DND-41 (cell line): Measurements from ENCODE around the gene MEF2C.

Experiments used
- ATAC-seq: fragments of 200-7000 bp; cut with Tn5 transposase; 3 replicates; pipeline ENCODE4 v1.9.1; 2021; ENCODE audit warnings: low read depth; ENCODE audit not compliant: insufficient read depth
- DNase-seq: peaks from one replicate; pipeline ENCODE4 v3.0.0-alpha.2; 2020
- H2AFZ ChIP-seq: 2 replicates; pipeline ENCODE4 v1.6.0; 2012; ENCODE audit warnings: low read depth, low read length
- H3K27ac ChIP-seq: 2 replicates; pipeline ENCODE4 v1.5.1; 2012; ENCODE audit warnings: low read length, inconsistent platforms
- H3K27me3 ChIP-seq: fragments of 200-600 bp; sonication (generic); 2 replicates; pipeline ENCODE4 v1.6.0; 2012; ENCODE audit warnings: low read length, mild to moderate bottlenecking, inconsistent platforms; ENCODE audit not compliant: insufficient read depth, poor library complexity
- H3K36me3 ChIP-seq: 2 replicates; pipeline ENCODE4 v1.5.1; 2012; ENCODE audit warnings: low read length, inconsistent platforms; ENCODE audit not compliant: insufficient read depth
- H3K4me1 ChIP-seq: 2 replicates; pipeline ENCODE4 v1.5.1; 2012; ENCODE audit warnings: mild to moderate bottlenecking, low read length; ENCODE audit not compliant: insufficient read depth
- H3K4me2 ChIP-seq: 2 replicates; pipeline ENCODE4 v1.6.0; 2012; ENCODE audit warnings: mild to moderate bottlenecking, moderate library complexity, low read length, inconsistent platforms; ENCODE audit not compliant: insufficient read depth
- H3K4me3 ChIP-seq, 2 experiments: fragments of 200-600 bp in 1 of 2; shearing (Covaris generic) in 1 of 2; 2 replicates each; pipeline ENCODE4 v1.5.1; 2012 to 2016; ENCODE audit warnings: inconsistent platforms in 2 of 2, low read length in 2 of 2, mild to moderate bottlenecking in 2 of 2, low read depth in 1 of 2, moderate library complexity in 1 of 2
- H3K79me2 ChIP-seq: 2 replicates; pipeline ENCODE4 v1.6.0; 2012; ENCODE audit warnings: low read length, inconsistent platforms; ENCODE audit not compliant: insufficient read depth
- H3K9ac ChIP-seq: 2 replicates; pipeline ENCODE4 v1.6.0; 2012; ENCODE audit warnings: low read depth, mild to moderate bottlenecking, inconsistent platforms, low read length, moderate library complexity
- H3K9me3 ChIP-seq: 2 replicates; pipeline ENCODE4 v1.5.1; 2012; ENCODE audit warnings: low read length, moderate library complexity, mild to moderate bottlenecking, inconsistent platforms; ENCODE audit not compliant: insufficient read depth, severe bottlenecking
- H4K20me1 ChIP-seq: 2 replicates; pipeline ENCODE4 v1.6.0; 2012; ENCODE audit warnings: low read length; ENCODE audit not compliant: insufficient read depth
- EZH2 ChIP-seq: IDR thresholded peaks from 3 replicates; pipeline ENCODE4 v1.6.1; 2012; ENCODE audit warnings: borderline replicate concordance, low read depth, mild to moderate bottlenecking, moderate library complexity, low read length, inconsistent platforms; ENCODE audit not compliant: severe bottlenecking
- TF ChIP-seq, protein P1 (sequence below): IDR thresholded peaks from 2 replicates; pipeline ENCODE4 v1.5.1; 2012; ENCODE audit warnings: borderline replicate concordance, low read length, moderate library complexity, mild to moderate bottlenecking; ENCODE audit not compliant: poor library complexity, severe bottlenecking; ENCODE audit errors: extremely low read depth

The MEF2C gene

DNA sequence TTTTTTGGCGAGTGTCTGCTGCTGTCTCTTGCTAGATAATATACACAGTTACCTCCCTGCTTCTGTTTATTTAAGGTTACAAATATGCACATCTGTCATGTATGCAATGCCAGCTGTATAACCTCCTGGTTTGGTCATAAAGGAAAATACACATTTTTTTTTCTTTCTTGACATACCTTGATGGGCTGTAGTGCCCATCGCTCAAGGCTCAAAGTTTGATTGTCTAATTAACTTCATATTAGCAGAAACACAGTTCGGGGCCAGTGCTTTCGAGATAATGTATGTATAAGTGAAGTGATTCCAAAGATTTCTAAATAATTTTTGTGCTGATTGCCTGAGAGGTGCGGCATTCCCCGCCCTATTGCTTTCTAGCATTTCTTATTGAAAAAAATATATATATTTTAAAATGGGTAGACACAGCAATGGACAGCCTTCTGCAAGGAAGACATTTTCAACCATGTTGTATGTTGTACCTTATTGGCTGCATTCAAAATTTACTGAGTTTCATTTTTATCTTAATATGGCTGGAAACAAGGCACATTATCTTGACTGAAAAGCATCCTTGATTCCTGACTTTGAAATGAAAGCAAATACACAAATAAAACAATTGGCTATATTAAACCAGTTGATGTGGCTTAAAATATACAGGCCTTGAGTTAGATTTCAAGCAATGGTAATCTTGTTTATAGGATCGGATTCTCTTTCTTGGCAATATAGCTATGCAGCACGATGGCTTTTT is 206.2 kb downstream of the MEF2C start:
- no peaks in the 10 kb centered on the region for H3K4me1 ChIP-seq
- no peaks in the 10 kb centered on the region for H4K20me1 ChIP-seq
- H3K36me3 ChIP-seq = no peaks in the 10 kb centered on the region
- H3K4me3 ChIP-seq = no peak overlapping the region
- no peak overlapping the region for H2AFZ ChIP-seq
- no peak for TF ChIP-seq EZH2
- TF ChIP-seq, protein P1, sequence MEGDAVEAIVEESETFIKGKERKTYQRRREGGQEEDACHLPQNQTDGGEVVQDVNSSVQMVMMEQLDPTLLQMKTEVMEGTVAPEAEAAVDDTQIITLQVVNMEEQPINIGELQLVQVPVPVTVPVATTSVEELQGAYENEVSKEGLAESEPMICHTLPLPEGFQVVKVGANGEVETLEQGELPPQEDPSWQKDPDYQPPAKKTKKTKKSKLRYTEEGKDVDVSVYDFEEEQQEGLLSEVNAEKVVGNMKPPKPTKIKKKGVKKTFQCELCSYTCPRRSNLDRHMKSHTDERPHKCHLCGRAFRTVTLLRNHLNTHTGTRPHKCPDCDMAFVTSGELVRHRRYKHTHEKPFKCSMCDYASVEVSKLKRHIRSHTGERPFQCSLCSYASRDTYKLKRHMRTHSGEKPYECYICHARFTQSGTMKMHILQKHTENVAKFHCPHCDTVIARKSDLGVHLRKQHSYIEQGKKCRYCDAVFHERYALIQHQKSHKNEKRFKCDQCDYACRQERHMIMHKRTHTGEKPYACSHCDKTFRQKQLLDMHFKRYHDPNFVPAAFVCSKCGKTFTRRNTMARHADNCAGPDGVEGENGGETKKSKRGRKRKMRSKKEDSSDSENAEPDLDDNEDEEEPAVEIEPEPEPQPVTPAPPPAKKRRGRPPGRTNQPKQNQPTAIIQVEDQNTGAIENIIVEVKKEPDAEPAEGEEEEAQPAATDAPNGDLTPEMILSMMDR = no peak
- H3K27me3 ChIP-seq = peaks cover 6% of the 10 kb centered on the region
- no peak overlapping the region for H3K27ac ChIP-seq
- no peaks in the 10 kb centered on the region for H3K79me2 ChIP-seq
- no peak overlapping the region for H3K4me2 ChIP-seq
- ATAC-seq (no peak), DNase-seq (no peak)
- no peak overlapping the region for H3K9ac ChIP-seq
- H3K9me3 ChIP-seq = no peaks in the 10 kb centered on the region

DNA sequence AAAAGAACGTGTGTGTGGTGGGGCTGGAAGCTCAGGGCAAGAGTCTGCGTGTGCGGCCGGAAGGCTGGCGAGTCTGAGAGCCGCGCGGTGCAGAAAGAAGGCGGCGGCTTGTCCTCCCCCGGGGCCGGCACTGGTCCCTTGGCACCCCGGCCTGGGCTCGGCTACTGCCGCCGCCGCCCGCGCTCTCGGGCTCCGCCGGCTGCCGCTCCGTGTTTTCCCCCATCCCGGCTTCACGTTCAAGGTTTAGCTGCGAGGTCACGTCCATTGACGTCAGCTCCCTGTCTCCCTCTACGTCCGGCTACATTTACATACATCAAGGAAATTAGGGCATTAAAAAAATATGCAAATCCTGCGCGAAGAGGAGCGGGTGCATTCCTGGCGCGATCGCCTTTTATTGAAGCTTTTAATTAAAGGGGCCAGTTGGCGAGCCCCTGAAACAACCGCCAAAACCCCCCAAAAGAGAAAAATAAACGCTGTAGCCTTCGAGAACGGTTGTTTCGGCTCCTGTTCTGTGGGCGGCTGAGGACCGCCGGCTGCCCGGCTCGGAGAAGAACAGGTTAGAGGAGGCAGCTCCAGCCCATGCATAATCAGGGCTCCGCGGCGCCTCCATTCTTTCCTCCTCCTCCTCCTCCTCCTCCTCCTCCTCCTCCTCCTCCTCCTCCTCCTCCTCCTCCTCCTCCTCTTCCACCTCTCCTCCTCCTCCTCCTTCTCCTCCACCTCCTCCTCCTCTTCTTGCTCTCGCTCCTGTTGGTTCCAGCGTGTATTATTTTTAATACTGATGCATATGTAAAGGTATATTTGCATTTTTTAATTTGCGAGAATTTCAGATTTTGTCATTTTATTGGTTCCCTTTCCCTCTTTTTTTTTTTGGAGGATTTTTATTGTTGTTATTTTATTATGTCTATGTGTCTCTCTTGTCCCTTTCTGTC is 207.0 kb downstream of the MEF2C start:
- Histone ChIP-seq H4K20me1 (no peaks in the 10 kb centered on the region), H3K9ac (no peak overlapping the region), H3K79me2 (no peaks in the 10 kb centered on the region), H3K9me3 (no peaks in the 10 kb centered on the region), H3K4me1 (no peaks in the 10 kb centered on the region), H3K4me3 (no peak overlapping the region), H3K36me3 (no peaks in the 10 kb centered on the region), H3K4me2 (no peak overlapping the region), H3K27me3 (peaks cover 2% of the 10 kb centered on the region), H3K27ac (no peak overlapping the region), H2AFZ (no peak overlapping the region)
- DNase-seq (no peak), ATAC-seq (no peak)
- TF ChIP-seq, protein P1 = no peak
- TF ChIP-seq EZH2 = no peak

DNA sequence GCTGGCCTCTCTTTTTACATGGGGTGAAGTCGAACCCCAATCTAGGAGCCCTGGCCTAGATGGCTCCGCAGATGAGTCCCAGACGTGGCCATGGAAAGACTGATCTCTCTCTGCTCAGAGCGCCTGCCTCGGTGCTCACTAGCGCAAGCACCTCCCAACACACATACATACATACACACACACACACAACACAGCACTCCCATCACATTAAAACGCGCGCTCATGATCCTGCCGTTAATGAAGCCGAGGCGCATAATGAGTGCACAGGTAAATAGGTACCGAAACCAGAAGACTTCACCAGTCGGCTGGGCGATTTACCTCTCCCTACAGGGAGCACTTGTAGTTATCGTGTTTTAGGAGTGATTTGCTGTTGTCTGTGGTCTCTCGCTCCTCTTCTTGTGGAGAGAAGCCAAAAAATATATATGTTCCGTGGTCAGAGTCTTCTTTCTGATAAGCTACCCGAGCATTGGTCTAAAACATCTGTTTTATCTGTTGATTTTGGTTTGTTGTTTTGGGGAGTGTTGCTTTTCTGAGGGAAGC is 207.7 kb downstream of the MEF2C start:
- Histone ChIP-seq H3K4me1 (no peaks in the 10 kb centered on the region), H3K36me3 (no peaks in the 10 kb centered on the region), H3K9me3 (no peaks in the 10 kb centered on the region), H3K4me2 (no peak overlapping the region), H3K27ac (no peak overlapping the region), H3K4me3 (no peak overlapping the region), H4K20me1 (no peaks in the 10 kb centered on the region), H3K27me3 (no peaks in the 10 kb centered on the region), H2AFZ (no peak overlapping the region), H3K9ac (no peak overlapping the region), H3K79me2 (no peaks in the 10 kb centered on the region)
- TF ChIP-seq, protein P1 = no peak
- TF ChIP-seq EZH2 = no peak
- no peak for ATAC-seq
- no peak for DNase-seq
